Measurements from ENCODE around the gene MTCP1.

Gene MTCP1, protein sequence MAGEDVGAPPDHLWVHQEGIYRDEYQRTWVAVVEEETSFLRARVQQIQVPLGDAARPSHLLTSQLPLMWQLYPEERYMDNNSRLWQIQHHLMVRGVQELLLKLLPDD

DNA sequence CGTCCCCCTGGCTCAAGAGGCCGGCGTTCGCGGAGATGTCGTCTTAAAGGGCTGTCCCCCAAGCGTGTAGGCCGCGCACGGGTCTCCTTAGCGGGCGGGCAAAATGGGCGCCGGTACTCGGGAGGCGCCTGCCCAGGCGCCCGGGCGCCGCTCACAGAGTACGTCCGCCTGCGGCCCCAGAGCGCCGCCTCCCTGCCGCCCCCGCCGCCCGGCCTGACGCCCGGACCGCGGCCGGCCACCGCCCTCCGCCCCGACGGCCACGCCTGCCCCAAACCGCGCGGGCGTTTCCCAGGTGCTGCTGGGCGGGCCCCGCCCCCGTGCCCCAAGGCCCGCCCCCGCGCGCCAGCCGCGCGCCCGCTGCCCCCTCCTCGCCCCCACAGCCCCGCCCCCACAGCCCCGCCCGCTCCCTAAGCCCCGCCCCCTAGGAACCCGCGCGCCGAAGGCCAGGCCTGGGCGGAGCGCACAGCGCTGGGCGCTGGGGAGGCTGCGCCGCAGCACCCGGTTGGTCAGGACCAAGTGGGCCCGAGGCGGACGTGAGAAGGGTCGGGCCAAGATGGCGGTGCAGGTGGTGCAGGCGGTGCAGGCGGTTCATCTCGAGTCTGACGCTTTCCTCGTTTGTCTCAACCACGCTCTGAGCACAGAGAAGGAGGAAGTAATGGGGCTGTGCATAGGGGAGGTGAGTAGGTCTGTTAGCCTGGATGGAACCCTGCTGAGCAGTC is at the start of gene MTCP1, which contains the start of the genes BRCC3 and CMC4:
TSS of gene MTCP1 (minus strand) at position 162 of the 719 bp plus-strand sequence. CDS start 5,126 bp downstream, outside the sequence.
TSS of gene BRCC3 (plus strand) at position 534 of the 719 bp plus-strand sequence. CDS start at position 554, 20 bp downstream.
TSS of gene CMC4 (minus strand) at position 162 of the 719 bp plus-strand sequence. CDS start 7,113 bp downstream, outside the sequence.
- peak; percentile 61 to 66 for DNase-seq

GRCh38 chrX:155115174-155115819 is 44.4 kb upstream of the MTCP1 start:
- no peak for DNase-seq

DNA sequence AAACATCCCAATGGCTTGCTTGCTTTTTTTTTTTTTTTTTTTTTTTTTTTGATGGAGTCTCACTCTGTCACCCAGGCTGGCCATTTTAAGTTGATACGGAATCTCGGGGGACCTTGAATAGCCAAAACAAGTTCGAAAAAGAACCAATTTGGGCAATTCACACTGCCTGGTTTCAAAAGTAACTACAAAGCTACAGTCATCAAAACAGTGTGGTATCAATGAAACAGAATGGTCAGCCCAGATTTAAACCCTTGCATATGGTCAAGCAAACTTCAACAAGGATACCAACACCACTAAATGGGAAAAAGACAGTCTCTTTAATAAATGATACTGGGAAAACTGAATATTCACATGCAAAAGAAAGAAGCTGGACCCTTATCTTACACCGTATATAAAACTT is 42.2 kb upstream of the MTCP1 start:
- no peak for DNase-seq

DNA sequence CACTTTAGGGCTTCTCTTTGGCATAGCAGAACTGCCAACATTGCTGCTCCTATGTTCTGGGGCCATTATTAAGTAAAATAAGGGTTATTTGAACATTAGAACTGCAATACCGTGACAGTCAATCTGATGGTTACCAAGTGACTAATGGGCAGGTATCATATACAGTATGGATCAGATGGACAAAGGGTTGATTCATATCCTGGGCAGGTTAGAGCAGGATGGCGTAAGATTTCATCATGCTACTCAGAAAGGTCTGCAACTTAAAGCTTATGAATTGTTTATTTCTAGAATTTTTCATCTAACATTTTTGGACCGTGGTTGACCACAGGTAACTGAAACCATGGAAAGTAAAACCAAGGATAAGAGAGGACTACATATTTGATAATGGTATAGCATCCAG is 41.2 kb upstream of the MTCP1 start:
- DNase-seq, result no peak

DNA sequence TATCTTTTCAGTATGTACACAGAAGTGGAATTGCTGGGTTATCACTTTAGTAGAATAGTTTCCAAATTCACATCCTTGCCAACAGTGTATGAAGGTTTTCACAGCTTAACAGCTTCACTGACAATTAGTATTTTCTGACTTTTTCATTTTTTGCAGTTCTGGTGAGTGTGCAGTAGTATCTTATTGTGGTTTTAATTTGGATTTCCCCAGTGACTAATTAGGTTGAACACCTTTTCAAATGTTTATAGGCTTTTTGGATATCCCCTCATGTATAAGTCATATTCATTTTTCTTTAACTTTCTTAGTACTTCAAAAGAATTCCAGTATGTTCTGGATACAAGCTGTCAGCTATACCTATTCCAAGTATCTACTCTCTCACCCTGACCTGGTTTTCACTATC is 37.5 kb upstream of the MTCP1 start:
- DNase-seq, result no peak

DNA sequence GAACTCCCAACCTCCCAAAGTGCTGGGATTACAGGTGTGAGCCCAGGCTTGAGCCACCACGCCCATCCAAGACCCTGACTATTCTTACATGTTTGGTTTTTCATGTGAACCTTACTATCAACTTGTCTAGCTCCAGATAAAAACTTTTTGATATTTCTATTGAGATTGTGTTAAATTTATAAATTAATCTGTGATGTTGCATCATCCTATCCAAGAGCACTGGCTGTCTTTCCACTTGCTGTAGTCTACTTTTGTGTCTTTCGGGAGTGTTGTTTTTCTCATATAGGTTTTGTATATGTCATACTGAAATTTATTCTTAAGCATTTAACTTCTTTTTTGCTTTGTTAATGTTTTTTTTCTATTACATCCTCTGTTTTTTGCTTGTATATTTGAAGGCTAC is 35.0 kb upstream of the MTCP1 start:
- no peak for DNase-seq

GRCh38 chrX:155094468-155095061 is 23.6 kb upstream of the MTCP1 start:
- no peak for DNase-seq

DNA sequence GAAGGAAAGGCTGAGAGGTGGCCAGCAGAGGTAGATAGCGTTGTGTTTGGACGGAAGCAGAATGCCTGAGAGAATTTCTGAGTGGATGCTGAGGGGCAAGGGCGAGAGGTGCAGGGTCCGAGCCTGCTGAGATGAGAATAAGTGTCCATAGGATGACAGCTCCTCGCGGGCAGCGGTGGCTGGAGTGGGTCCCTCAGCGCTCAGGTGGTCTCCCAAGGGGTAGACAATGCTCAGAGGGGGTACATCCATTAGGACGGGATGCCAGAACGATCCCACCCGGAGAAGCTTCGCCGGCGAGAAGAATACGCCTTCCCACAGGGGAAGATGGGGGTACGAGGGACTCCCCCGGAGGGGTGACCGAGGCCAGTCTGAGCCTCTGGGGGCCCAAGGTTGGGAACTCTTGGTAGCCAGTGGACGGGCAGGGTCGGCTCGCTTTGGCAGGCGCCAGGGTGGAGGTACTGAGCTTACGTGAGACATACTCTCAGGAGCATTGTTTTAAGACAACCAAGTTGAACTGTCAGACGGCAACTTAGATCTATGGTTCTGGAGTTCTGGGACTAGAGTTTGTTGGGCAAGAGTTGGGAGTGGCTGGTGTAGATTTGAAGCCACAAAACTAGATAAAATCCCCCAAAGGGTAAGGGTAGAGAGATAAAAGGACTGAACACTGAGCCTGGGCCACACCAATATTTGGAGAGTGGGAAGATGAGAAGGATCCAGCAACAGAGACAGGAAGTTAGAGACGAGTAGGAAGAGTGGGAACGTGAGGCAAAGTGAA is 16.2 kb upstream of the MTCP1 start:
- DNase-seq, result no peak

DNA sequence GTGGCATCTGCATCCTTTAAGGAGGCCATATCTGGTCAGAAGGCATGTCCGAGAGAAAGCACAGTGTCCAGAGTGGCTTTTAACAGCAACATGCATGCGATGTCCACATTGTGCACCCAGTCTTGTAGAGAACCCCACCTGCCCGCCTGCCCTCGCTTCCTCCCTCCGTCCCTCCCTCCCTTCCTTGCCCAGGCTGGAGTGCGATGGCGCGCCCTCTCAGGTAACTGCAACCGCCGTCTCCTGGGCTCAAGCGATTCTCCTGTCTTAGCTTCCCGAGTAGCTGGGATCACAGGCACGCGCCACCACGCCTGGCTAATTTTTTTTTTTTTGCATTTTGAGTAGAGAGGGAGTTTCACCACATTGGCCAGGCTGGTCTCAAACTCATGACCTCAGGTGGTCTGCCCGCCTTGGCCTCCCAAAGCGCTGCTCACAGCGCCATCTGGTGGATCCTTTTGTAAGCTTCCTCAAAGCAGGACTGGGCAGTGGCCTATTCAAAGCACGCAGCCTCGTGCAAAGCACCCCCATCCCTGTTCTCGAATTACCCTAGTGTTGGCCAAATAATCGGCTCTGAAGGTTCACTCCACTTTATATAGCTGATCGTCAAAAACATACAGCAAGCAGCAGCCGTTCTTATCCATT is 15.4 kb upstream of the MTCP1 start:
- DNase-seq, result peak; percentile 27 to 29

DNA sequence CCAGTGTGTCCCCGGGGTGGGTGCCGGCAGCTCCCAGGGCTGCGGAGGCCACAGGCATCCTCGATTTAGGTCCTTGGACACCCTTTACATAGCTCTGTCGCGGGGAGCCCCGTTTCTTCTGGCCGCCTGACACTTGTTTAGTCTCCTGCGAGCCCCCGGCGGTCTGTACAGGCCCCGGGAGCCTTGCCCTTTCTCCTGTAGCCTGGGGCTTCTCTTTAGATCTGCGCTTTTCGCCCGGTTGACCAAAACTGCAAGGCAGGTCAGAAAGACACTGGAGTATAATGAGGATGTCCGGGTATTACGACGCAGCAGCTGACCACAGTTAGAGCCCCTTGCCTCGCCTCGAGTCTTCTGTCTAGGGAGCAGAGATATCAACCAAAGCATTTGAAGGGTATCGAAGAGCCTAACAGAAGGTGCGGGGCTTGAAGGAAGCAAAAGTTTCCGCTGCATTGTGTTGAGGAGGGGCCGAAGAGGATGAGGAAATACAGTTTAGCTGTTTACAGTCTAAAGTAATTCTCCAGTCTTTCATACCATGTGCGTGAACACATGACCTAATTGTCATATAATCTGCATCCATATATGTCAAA is 851 bp upstream of the MTCP1 start:
- no peak for DNase-seq

GRCh38 chrX:155070663-155070974 is 317 bp downstream of the MTCP1 start:
- no peak for DNase-seq

- DNase-seq, result no peak
Measured at GRCh38 chrX:155070038-155070437, 898 bp downstream of the MTCP1 start.

- no peak for DNase-seq
Measured at GRCh38 chrX:155069414-155069813, 1.5 kb downstream of the MTCP1 start.

GRCh38 chrX:155068165-155068564 is 2.8 kb downstream of the MTCP1 start:
- no peak for DNase-seq

- no peak for DNase-seq
Measured at GRCh38 chrX:155065035-155065734, 5.8 kb downstream of the MTCP1 start.

GRCh38 chrX:155061760-155062159 is 9.2 kb downstream of the MTCP1 start:
- no peak for DNase-seq

GRCh38 chrX:155056877-155057792 is 13.8 kb downstream of the MTCP1 start:
- DNase-seq, result peak; percentile 35 to 37

DNA sequence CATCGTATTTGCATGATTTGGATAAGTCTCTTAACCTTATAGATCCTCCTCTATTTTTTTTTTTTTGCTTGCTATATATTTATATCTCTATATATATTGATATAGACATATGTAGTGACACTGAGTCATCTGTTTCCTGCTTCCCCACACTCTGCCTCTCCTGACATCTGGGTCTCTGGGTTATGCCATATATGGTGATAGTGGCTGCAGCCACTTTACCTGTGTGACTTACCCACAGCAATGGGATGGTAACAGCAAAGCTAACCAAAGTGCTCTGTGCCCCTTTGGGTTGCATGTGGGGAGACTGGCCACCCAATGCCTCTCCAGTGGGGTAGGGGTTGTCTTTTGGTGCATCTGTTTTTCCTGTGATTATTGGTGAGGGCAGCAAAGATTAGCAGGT is 14.5 kb downstream of the MTCP1 start:
- no peak for DNase-seq

DNA sequence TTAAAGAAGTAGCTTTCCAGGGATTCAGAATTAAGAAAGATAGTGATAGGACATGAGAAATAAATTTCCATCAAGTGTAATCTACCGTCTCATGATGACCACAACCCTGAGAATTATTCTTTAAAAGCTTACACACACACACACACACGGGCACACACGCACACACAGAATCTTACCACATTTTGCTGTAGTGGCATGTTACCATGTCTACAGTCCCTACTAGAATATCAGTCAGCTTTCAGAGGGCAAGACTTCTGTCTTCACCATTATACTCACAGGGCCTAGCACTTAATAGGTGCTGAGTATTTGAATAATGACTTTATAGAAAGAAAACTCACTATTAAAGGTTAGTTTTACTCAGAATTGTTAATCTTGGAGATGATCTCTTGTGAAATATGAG is 15.4 kb downstream of the MTCP1 start:
- no peak for DNase-seq

DNA sequence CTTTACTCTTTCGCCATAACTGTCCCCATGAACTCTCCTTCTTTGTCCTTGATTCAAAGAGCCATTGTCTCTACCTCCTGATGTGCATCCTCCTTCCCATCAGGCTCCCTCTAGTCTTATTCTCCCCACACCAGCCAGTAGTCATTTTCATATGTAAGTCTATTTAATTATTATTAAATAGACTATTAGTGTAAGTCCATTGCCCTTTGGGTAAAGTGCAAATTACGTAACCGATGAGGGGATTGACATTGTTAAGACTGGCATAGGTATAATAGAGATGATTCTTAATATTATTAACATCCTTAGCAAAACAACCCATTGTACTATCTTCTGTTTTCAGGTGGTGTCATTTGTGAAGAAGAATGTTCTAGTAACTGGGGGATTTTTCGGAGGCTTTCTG is 16.7 kb downstream of the MTCP1 start:
- no peak for DNase-seq
